Mammary epithelial cell (primary cell): ENCODE results near the gene HAUS8.

ENCODE experiments used
- CTCF ChIP-seq, 2 donors: IDR thresholded peaks in 1 of 2; conservative IDR thresholded peaks in 1 of 2; 2 replicates each; pipeline ENCODE4 v1.5.1; 2011 to 2012; ENCODE audit warnings: inconsistent platforms in 2 of 2, low read length in 2 of 2, mild to moderate bottlenecking in 2 of 2, control low read depth in 1 of 2, low read depth in 1 of 2; ENCODE audit not compliant: insufficient read depth in 1 of 2; ENCODE audit errors: extremely low read depth in 1 of 2
- EZH2 ChIP-seq: IDR thresholded peaks from 2 replicates; pipeline ENCODE4 v1.6.1; 2012; ENCODE audit warnings: low read length, inconsistent platforms, borderline replicate concordance

- TF ChIP-seq CTCF (conservative IDR thresholded peaks at IDR 0.05 in 1 of 2, IDR thresholded peaks at IDR 0.05 in 1 of 2; ENCODE audit: extremely low read depth in 1 of 2, insufficient read depth in 1 of 2, low read depth in 1 of 2, low read length in 2 of 2) (no peak), EZH2 (no peak)
Observed at GRCh38 chr19:17061205-17061604, 14.0 kb downstream of the HAUS8 start.
